HG03521 (cell line): ENCODE data around the gene PALD1.

Experiments
- ATAC-seq: cut with Tn5 transposase; IDR thresholded peaks from one replicate; pipeline ENCODE4 v1.9.1; 2021; ENCODE audit warnings: mild to moderate bottlenecking, moderate library complexity; ENCODE audit not compliant: unreplicated experiment

The PALD1 gene

GRCh38 chr10:70478191-70479164, at the start of gene PALD1:
Gene PALD1 (plus strand): TSS chr10:70478767. CDS start chr10:70525952, 47,185 bp downstream.
- no peak for ATAC-seq

- no peak for ATAC-seq
Measured at GRCh38 chr10:70430493-70431445, 47.8 kb upstream of the PALD1 start.

- no peak for ATAC-seq
Measured at GRCh38 chr10:70432101-70432500, 46.5 kb upstream of the PALD1 start.

GRCh38 chr10:70432561-70433263, 45.9 kb upstream of the PALD1 start:
- ATAC-seq: no peak

GRCh38 chr10:70433581-70434280, 44.8 kb upstream of the PALD1 start:
- ATAC-seq: no peak

GRCh38 chr10:70435241-70436085, 43.1 kb upstream of the PALD1 start:
- no peak for ATAC-seq

- no peak for ATAC-seq
Measured at GRCh38 chr10:70437721-70438120, 40.8 kb upstream of the PALD1 start.

- ATAC-seq: no peak
Measured at GRCh38 chr10:70440296-70441160, 38.0 kb upstream of the PALD1 start.

GRCh38 chr10:70441161-70441894, 37.2 kb upstream of the PALD1 start, which contains the start of gene NODAL:
Gene NODAL (minus strand): TSS chr10:70441681. CDS start chr10:70441667, 14 bp downstream.
- ATAC-seq: no peak

GRCh38 chr10:70441895-70442309, 36.7 kb upstream of the PALD1 start:
- no peak for ATAC-seq

- ATAC-seq: no peak
Measured at GRCh38 chr10:70442332-70442988, 36.1 kb upstream of the PALD1 start.

- ATAC-seq: no peak
Measured at GRCh38 chr10:70444744-70445143, 33.8 kb upstream of the PALD1 start.

- ATAC-seq: no peak
Measured at GRCh38 chr10:70445718-70446657, 32.6 kb upstream of the PALD1 start.

- ATAC-seq: no peak
Measured at GRCh38 chr10:70448236-70448635, 30.3 kb upstream of the PALD1 start.

- no peak for ATAC-seq
Measured at GRCh38 chr10:70455213-70455630, 23.3 kb upstream of the PALD1 start.

GRCh38 chr10:70456164-70456563, 22.4 kb upstream of the PALD1 start:
- no peak for ATAC-seq
